Measurements from ENCODE around the gene LCN6. TPM values are rescaled to one million over a fixed set of nuclear protein-coding genes. Genes with fewer than 3 reads are reported as not detected.

Gene LCN6
- total and polyA plus RNA-seq, 9 of the 15 experiments (the other 6 are each of a cell fraction or from before 2014, with no cell fraction given) = 0.10 to 0.45 (median 0.37) TPM; not detected in 5

DNA sequence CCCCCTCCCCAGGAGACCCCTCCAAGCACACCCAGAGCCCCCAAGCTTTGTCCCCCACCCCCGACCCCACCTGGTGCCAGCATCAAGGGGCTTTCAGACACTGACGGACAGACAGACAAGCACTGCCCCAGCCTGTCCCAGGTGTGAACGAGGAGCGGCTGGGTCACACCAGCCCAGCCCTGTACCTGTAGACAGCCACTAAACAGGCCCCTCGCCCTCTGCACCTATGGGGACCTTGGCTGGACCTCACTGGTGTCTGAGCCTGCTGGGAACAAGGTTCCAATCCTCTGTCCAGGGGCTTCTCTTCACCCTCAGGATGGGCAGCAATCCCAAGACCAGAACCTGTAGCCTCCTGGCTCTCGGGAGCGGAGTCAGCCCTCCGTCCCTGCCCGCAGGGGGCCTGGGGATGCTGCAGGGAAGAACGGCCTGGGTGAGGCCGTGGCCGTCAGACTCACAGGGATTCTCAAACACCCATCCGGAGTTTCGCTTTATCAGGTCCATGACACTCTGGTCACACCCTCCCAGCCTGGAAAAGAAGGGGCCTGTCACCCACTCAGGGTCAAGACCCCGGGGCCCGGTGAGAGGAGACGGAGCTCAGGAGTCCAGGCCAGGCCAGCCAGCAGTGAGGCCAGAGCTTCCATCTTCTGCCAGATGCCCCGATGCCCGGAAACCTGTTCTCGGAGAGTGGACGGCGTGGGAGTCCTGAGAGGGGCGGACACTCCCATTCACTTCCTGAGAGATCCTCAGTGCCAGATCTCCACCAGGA lies 2.8 kb downstream of the LCN6 start:
- H3K27ac ChIP-seq (ENCODE audit: extremely low read depth, low read depth, low read length) = no peak overlapping the region
- H3K9me1 ChIP-seq (ENCODE audit: control insufficient read depth, insufficient read depth, low read length) = no peaks in the 10 kb centered on the region
- 20% methylated on average over 22 of the region's 23 CpGs for WGBS (ENCODE audit: insufficient coverage, low coverage, missing lambda C conversion rate)
- H3K27me3 ChIP-seq (ENCODE audit: control insufficient read depth in 2 of 2, insufficient read depth in 2 of 2, low read length in 2 of 2) = no peaks in the 10 kb centered on the region; a peak in 1 of 5 replicates
- in situ Hi-C loops (cut with MboI) = no loop called here
- intact Hi-C loops (cut with micrococcal nuclease) = no loop called here
- ChIA-PET POLR2A (interaction anchor here (2.0 kb wide), 2 partner anchors 16 to 18 kb away, joined by 10 to 17 read pairs; no protein-coding TSS in a partner anchor), CTCF (ENCODE audit: low intra/inter-chr PET ratio) (interaction anchor here (0.7 kb wide), 1 partner anchor 101 kb away, joined by 3 read pairs; no protein-coding TSS in a partner anchor)
- H2AFZ ChIP-seq (ENCODE audit: low read depth, low read length) = peak overlapping the region; percentile 66
- H4K20me1 ChIP-seq (replicated peaks; ENCODE audit: control insufficient read depth, insufficient read depth, low read length) = no peaks in the 10 kb centered on the region
- ATAC-seq (peak; percentile 60), DNase-seq (ENCODE audit: extremely low read depth in 1 of 4, low spot score in 3 of 4) (peak; percentile 60 to 83 (median 70)), FAIRE-seq (peak; percentile 86)
- no peaks in the 10 kb centered on the region for H3K9me3 ChIP-seq (replicated peaks; ENCODE audit: control insufficient read depth, insufficient read depth, low read depth, low read length)
- no peak overlapping the region for H3K4me3 ChIP-seq
- H3K36me3 ChIP-seq (ENCODE audit: control insufficient read depth, insufficient read depth, low read length) = no peaks in the 10 kb centered on the region
- no TSS peak for BruUV-seq (replicated peaks)
- no peaks in the 10 kb centered on the region for H3K79me2 ChIP-seq (ENCODE audit: control insufficient read depth, insufficient read depth, low read length)
- peaks cover 16 to 88% of the 10 kb centered on the region in 2 experiments for H3K4me1 ChIP-seq (replicated peaks in 1 of 2; ENCODE audit: control insufficient read depth in 2 of 2, insufficient read depth in 2 of 2, low read length in 2 of 2)
- H3K9ac ChIP-seq (ENCODE audit: insufficient read depth in 1 of 2, low read depth in 2 of 2, low read length in 2 of 2) = peak overlapping the region in 1 of 2 experiments; percentile 86; a peak in 2 of 4 replicates
- peak overlapping the region; percentile 51 for H3K4me2 ChIP-seq (ENCODE audit: insufficient read depth, low read length)
- TF ChIP-seq TCF7L2 (IDR thresholded peaks at IDR 0.05; ENCODE audit: low read depth, low read length) (no peak), ZBTB7A (IDR thresholded peaks at IDR 0.05; ENCODE audit: borderline replicate concordance, control insufficient read depth, low read depth, low read length) (peak; percentile 81), GABPA (tag; conservative IDR thresholded peaks at IDR 0.05; ENCODE audit: low read depth) (0 out of 2 replicates have a peak, but pooled peaks have one; percentile 15), EGR1 (conservative IDR thresholded peaks at IDR 0.05) (peak; percentile 11; the same call in 1 of the 2 replicates), PTBP1 (IDR thresholded peaks at IDR 0.05; ENCODE audit: low read depth, low read length) (no peak), CTBP1 (IDR thresholded peaks at IDR 0.05; ENCODE audit: borderline replicate concordance) (peak; percentile 35; the same call in 1 of the 2 replicates), CBFA2T3 (IDR thresholded peaks at IDR 0.05) (peak; percentile 34; the same call in 1 of the 2 replicates), ZNF830 (CRISPR knock-in tag; IDR thresholded peaks at IDR 0.05) (no peak), TCF3 (CRISPR knock-in tag; IDR thresholded peaks at IDR 0.05) (peak; percentile 31; the same call in 1 of the 2 replicates), TCF7 (IDR thresholded peaks at IDR 0.05; ENCODE audit: borderline replicate concordance) (no peak), DPF2 (IDR thresholded peaks at IDR 0.05) (peak; percentile 30; the same call in 1 of the 2 replicates)
- TF ChIP-seq, protein P1, sequence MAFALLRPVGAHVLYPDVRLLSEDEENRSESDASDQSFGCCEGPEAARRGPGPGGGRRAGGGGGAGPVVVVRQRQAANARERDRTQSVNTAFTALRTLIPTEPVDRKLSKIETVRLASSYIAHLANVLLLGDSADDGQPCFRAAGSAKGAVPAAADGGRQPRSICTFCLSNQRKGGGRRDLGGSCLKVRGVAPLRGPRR (CRISPR knock-in tag; IDR thresholded peaks at IDR 0.05) = no peak
- TF ChIP-seq, protein P2, sequence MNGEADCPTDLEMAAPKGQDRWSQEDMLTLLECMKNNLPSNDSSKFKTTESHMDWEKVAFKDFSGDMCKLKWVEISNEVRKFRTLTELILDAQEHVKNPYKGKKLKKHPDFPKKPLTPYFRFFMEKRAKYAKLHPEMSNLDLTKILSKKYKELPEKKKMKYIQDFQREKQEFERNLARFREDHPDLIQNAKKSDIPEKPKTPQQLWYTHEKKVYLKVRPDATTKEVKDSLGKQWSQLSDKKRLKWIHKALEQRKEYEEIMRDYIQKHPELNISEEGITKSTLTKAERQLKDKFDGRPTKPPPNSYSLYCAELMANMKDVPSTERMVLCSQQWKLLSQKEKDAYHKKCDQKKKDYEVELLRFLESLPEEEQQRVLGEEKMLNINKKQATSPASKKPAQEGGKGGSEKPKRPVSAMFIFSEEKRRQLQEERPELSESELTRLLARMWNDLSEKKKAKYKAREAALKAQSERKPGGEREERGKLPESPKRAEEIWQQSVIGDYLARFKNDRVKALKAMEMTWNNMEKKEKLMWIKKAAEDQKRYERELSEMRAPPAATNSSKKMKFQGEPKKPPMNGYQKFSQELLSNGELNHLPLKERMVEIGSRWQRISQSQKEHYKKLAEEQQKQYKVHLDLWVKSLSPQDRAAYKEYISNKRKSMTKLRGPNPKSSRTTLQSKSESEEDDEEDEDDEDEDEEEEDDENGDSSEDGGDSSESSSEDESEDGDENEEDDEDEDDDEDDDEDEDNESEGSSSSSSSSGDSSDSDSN (IDR thresholded peaks at IDR 0.05; ENCODE audit: borderline replicate concordance in 1 of 2, low read depth in 2 of 2, low read length in 2 of 2) = 0 out of 4 replicates have a peak, but pooled peaks of 1 of the 2 experiments have one; percentile 47
- TF ChIP-seq, protein P3, sequence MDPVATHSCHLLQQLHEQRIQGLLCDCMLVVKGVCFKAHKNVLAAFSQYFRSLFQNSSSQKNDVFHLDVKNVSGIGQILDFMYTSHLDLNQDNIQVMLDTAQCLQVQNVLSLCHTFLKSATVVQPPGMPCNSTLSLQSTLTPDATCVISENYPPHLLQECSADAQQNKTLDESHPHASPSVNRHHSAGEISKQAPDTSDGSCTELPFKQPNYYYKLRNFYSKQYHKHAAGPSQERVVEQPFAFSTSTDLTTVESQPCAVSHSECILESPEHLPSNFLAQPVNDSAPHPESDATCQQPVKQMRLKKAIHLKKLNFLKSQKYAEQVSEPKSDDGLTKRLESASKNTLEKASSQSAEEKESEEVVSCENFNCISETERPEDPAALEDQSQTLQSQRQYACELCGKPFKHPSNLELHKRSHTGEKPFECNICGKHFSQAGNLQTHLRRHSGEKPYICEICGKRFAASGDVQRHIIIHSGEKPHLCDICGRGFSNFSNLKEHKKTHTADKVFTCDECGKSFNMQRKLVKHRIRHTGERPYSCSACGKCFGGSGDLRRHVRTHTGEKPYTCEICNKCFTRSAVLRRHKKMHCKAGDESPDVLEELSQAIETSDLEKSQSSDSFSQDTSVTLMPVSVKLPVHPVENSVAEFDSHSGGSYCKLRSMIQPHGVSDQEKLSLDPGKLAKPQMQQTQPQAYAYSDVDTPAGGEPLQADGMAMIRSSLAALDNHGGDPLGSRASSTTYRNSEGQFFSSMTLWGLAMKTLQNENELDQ (CRISPR knock-in tag; IDR thresholded peaks at IDR 0.05; ENCODE audit: borderline replicate concordance) = no peak
- TF ChIP-seq, protein P4, sequence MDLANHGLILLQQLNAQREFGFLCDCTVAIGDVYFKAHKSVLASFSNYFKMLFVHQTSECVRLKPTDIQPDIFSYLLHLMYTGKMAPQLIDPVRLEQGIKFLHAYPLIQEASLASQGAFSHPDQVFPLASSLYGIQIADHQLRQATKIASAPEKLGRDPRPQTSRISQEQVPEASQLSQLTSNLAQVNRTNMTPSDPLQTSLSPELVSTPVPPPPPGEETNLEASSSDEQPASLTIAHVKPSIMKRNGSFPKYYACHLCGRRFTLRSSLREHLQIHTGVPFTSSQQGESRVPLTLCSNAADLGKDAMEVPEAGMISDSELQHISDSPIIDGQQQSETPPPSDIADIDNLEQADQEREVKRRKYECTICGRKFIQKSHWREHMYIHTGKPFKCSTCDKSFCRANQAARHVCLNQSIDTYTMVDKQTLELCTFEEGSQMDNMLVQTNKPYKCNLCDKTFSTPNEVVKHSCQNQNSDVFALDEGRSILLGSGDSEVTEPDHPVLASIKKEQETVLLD (IDR thresholded peaks at IDR 0.05) = 0 out of 2 replicates have a peak, but pooled peaks have one; percentile 32

All from K562 (cell line).